Naive thymus-derived CD4-positive, alpha-beta T cell (primary cell): ENCODE results near the gene ERRFI1. TPM values are rescaled to one million over a fixed set of nuclear protein-coding genes. Genes with fewer than 3 reads are reported as not detected.

Experiments used
- ATAC-seq: fragments of 150-1000 bp; cut with Tn5 transposase; 2 replicates; pipeline ENCODE4 v1.10.0; 2021; ENCODE audit warnings: mild to moderate bottlenecking, moderate library complexity
- CTCF ChIA-PET: fragments of 350-600 bp; sonication (Branson Sonifier 250); formaldehyde crosslinking; loops from one replicate; lab custom pipeline; 2021; ENCODE audit warnings: antibody characterized with exemption; lab: Charles Lee
- POLR2A ChIA-PET: fragments of 350-600 bp; sonication (Branson Sonifier 250); formaldehyde crosslinking; loops from one replicate; lab custom pipeline; 2021; ENCODE audit warnings: antibody characterized with exemption, inconsistent platforms; lab: Charles Lee
- DNase-seq, 9 donors: peaks; one replicate each; pipeline versions ENCODE4 v3.0.0 to v3.0.0-alpha.2; 2020 to 2022; ENCODE audit warnings: mixed read lengths in 1 of 9
- H3K27ac ChIP-seq: one replicate; pipeline ENCODE4 v1.7.0; 2013; ENCODE audit warnings: mild to moderate bottlenecking, low read depth, low read length, moderate library complexity
- H3K27me3 ChIP-seq, 2 donors: one replicate each; pipeline ENCODE4 v1.7.0; 2013; ENCODE audit warnings: low read length in 2 of 2, mild to moderate bottlenecking in 2 of 2, moderate library complexity in 2 of 2; ENCODE audit not compliant: control insufficient read depth in 2 of 2, insufficient read depth in 2 of 2
- H3K36me3 ChIP-seq, 3 experiments: 1 replicate in 2 of 3; 2 replicates in 1 of 3; pipeline ENCODE4 v1.7.0; 2013; ENCODE audit warnings: low read length in 3 of 3, mild to moderate bottlenecking in 3 of 3, moderate library complexity in 1 of 3; ENCODE audit not compliant: insufficient read depth in 3 of 3, control insufficient read depth in 2 of 3
- H3K4me1 ChIP-seq, 2 donors: one replicate each; pipeline ENCODE4 v1.7.0; 2013; ENCODE audit warnings: low read length in 2 of 2, mild to moderate bottlenecking in 2 of 2, moderate library complexity in 1 of 2; ENCODE audit not compliant: control insufficient read depth in 2 of 2, insufficient read depth in 2 of 2
- H3K4me3 ChIP-seq: 2 replicates; pipeline ENCODE4 v1.7.0; 2013; ENCODE audit warnings: mild to moderate bottlenecking, low read length
- H3K9me3 ChIP-seq, 3 experiments: 1 replicate in 2 of 3; 2 replicates in 1 of 3; pipeline ENCODE4 v1.7.0; 2013; ENCODE audit warnings: low read length in 3 of 3; ENCODE audit not compliant: control insufficient read depth in 2 of 3
- H3K27ac Mint-ChIP-seq, 9 donors: one replicate each; pipeline ENCODE4 v1.8.0; 2020 to 2022; ENCODE audit warnings: mixed read lengths in 9 of 9, mild to moderate bottlenecking in 8 of 9, moderate library complexity in 5 of 9, inconsistent platforms in 2 of 9
- H3K27me3 Mint-ChIP-seq, 5 donors: one replicate each; pipeline ENCODE4 v1.8.0; 2021 to 2022; ENCODE audit warnings: mixed read lengths in 5 of 5, mild to moderate bottlenecking in 1 of 5
- H3K36me3 Mint-ChIP-seq, 5 donors: one replicate each; pipeline ENCODE4 v1.8.0; 2020 to 2022; ENCODE audit warnings: mixed read lengths in 5 of 5, mild to moderate bottlenecking in 3 of 5, inconsistent platforms in 1 of 5
- H3K4me1 Mint-ChIP-seq, 7 donors: one replicate each; pipeline ENCODE4 v1.8.0; 2020 to 2022; ENCODE audit warnings: mixed read lengths in 7 of 7, mild to moderate bottlenecking in 3 of 7, inconsistent platforms in 1 of 7
- H3K4me3 Mint-ChIP-seq, 10 donors: one replicate each; pipeline ENCODE4 v1.8.0; 2020 to 2022; ENCODE audit warnings: mild to moderate bottlenecking in 10 of 10, mixed read lengths in 10 of 10, moderate library complexity in 6 of 10, inconsistent platforms in 2 of 10
- H3K9me3 Mint-ChIP-seq, 11 donors: one replicate each; pipeline ENCODE4 v1.8.0; 2020 to 2022; ENCODE audit warnings: mixed read lengths in 11 of 11, mild to moderate bottlenecking in 4 of 11, inconsistent platforms in 1 of 11, moderate library complexity in 1 of 11
- intact Hi-C, 2 donors: fragments of 100-400 bp; cut with micrococcal nuclease; formaldehyde crosslinking; loops; one replicate each; pipeline ENCODE4 v1.15.1; 2023
- polyA plus RNA-seq, 2 donors: library from polyadenylated mRNA; unstranded; fragments of 300-500 nt; fragmentation: Illumina TruSeq; gene quantifications; one replicate each; pipeline ENCODE4 v1.2.3, GENCODE V29; 2021
- total RNA-seq, 6 experiments: library from RNA in 5 of 6; stranded (reverse) in 5 of 6; gene quantifications; 1 replicate in 5 of 6; 2 replicates in 1 of 6; pipeline ENCODE4 v1.2.3 and lab custom pipeline; 2021 to 2026

The ERRFI1 gene
- total and polyA plus RNA-seq, 7 experiments from 2014 or later, result 0.18 to 1.7 (median 0.84) TPM

- intact Hi-C loops, result no loop called here
- Histone ChIP-seq H3K27me3 (no peaks in the 10 kb centered on the region), H3K27ac (no peak overlapping the region), H3K9me3 (no peaks in the 10 kb centered on the region), H3K4me3 (no peak overlapping the region), H3K4me1 (peaks cover 0 to 2% of the 10 kb centered on the region in 2 donors), H3K36me3 (peaks cover 5 to 60% (median 10%) of the 10 kb centered on the region in 3 experiments)
- POLR2A ChIA-PET, result no interaction called here
- ATAC-seq (no peak), DNase-seq (no peak)
- no peaks in the 10 kb centered on the region for H3K27me3 Mint-ChIP-seq
- no peak overlapping the region for H3K27ac Mint-ChIP-seq
- H3K4me3 Mint-ChIP-seq, result no peak overlapping the region
- H3K9me3 Mint-ChIP-seq, result no peaks in the 10 kb centered on the region
- CTCF ChIA-PET, result no interaction called here
- peaks cover 13 to 44% (median 19%) of the 10 kb centered on the region in 5 donors for H3K36me3 Mint-ChIP-seq
- H3K4me1 Mint-ChIP-seq, result peaks cover 4 to 7% (median 5%) of the 10 kb centered on the region in 7 donors
Observed at GRCh38 chr1:7987528-7987927, 38.6 kb downstream of the ERRFI1 start.

DNA sequence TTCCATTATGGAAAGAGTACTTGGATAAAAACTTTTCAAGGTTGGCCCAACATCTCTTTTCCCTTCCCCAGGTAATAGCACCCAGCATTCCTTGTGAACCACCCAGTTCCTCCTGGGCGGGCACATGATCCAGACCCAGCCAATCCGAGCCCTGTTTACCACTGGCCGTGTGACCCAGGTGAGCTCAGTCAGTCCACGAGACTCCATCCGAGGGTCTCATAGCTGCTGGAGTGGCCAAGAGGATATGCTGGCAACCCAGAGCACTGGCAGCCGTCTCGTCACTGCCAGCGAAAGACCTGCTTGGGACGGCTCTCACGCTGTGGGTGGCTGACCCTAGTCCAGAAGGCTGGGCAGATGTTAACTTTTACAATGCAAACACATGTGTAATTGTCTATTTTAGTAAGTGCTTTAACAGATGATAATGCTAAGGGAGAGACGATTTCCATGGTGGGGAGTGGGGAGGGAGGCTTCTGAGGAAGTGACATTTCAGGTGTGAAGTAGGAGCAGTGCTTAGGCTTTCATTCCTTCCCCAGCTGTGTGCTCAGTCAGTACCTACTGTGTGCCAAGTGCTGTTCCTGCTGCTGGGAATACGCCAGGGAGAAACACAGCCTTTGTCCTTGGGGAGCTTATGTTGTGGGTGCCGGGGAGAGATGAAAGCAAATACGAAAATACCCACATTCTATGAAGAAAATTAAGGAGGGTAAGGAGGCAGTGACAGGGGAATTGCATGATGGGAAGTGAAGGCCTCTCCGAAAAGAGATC is 40.1 kb downstream of the ERRFI1 start:
- ATAC-seq (no peak), DNase-seq (no peak)
- CTCF ChIA-PET, result interaction anchor here (0.6 to 1.1 kb wide), 3 partner anchors 11 to 52 kb away, joined by 3 read pairs; no protein-coding TSS in a partner anchor
- Mint-ChIP-seq H3K27me3 (no peaks in the 10 kb centered on the region), H3K36me3 (peaks cover 13 to 46% (median 24%) of the 10 kb centered on the region in 5 donors), H3K4me1 (peaks cover 5 to 11% (median 10%) of the 10 kb centered on the region in 7 donors), H3K4me3 (no peak overlapping the region), H3K27ac (peak overlapping the region in 2 of 9 donors; percentile 7 to 62), H3K9me3 (no peaks in the 10 kb centered on the region)
- intact Hi-C loops, result no loop called here
- no peak overlapping the region for H3K4me3 ChIP-seq
- POLR2A ChIA-PET, result no interaction called here
- no peaks in the 10 kb centered on the region for H3K9me3 ChIP-seq
- H3K27me3 ChIP-seq, result no peaks in the 10 kb centered on the region
- peaks cover 5 to 66% (median 10%) of the 10 kb centered on the region in 3 experiments for H3K36me3 ChIP-seq
- no peak overlapping the region for H3K27ac ChIP-seq
- peaks cover 0 to 8% of the 10 kb centered on the region in 2 donors for H3K4me1 ChIP-seq

GRCh38 chr1:7984811-7985210 is 41.3 kb downstream of the ERRFI1 start:
- Mint-ChIP-seq H3K4me3 (no peak overlapping the region), H3K4me1 (peaks cover 5 to 13% (median 10%) of the 10 kb centered on the region in 7 donors), H3K27ac (peak overlapping the region in 1 of 9 donors; percentile 24), H3K27me3 (no peaks in the 10 kb centered on the region), H3K9me3 (no peaks in the 10 kb centered on the region), H3K36me3 (peaks cover 13 to 43% (median 16%) of the 10 kb centered on the region in 5 donors)
- Histone ChIP-seq H3K4me3 (no peak overlapping the region), H3K27me3 (no peaks in the 10 kb centered on the region), H3K36me3 (peaks cover 5 to 66% (median 10%) of the 10 kb centered on the region in 3 experiments), H3K27ac (no peak overlapping the region), H3K9me3 (no peaks in the 10 kb centered on the region), H3K4me1 (peaks cover 0 to 8% of the 10 kb centered on the region in 2 donors)
- ChIA-PET CTCF (interaction anchor here (0.8 to 1.1 kb wide), 3 partner anchors 10 to 329 kb away, joined by 3 read pairs; no protein-coding TSS in a partner anchor), POLR2A (no interaction called here)
- intact Hi-C loops, result no loop called here
- ATAC-seq (no peak), DNase-seq (no peak)

DNA sequence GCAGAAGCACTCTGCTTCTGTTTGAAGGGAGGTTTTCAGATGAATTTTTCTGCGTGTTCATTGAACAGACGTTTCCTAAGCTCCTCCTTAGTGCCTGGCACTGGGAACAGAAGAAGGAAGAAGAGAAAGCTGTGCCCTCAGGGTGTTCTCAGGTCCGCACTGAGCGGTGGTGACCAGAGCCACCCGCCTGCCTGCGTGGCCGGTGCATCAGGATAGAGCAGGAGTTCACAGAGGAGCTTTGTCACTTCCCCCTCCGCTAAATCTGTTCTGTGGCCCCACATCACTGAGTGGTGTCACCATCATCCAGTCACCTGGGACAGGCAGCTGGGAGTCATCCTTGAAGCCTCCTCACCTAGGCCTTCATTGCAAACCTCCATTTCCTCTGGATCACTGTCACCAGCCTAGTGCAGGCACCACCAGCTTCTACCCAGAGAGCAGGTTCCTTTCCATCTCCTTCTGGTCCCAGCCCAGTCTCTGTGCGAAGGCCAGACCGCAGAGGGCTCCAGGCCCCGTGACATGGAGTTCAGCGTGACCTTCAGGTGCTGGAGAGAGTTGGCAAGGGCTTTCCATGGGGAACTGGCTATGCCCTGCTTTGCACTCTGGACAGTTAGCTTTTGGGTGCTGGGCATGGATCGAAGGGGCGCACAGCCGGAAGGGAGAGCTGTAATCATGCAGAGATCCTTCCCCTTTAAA is 42.9 kb downstream of the ERRFI1 start:
- peaks cover 5 to 13% (median 10%) of the 10 kb centered on the region in 7 donors for H3K4me1 Mint-ChIP-seq
- Histone ChIP-seq H3K4me3 (no peak overlapping the region), H3K9me3 (no peaks in the 10 kb centered on the region), H3K4me1 (peaks cover 0 to 8% of the 10 kb centered on the region in 2 donors), H3K27me3 (no peaks in the 10 kb centered on the region), H3K27ac (no peak overlapping the region), H3K36me3 (peaks cover 10 to 76% (median 21%) of the 10 kb centered on the region in 3 experiments)
- no peaks in the 10 kb centered on the region for H3K9me3 Mint-ChIP-seq
- POLR2A ChIA-PET, result interaction anchor here (0.6 kb wide), 1 partner anchor 11 kb away, joined by 3 read pairs; no protein-coding TSS in a partner anchor
- intact Hi-C loops, result loop anchor here in 1 of 2 donors (2.0 kb wide), 1 partner anchor 44 kb away; the partner anchor contains the start of gene ERRFI1
- no peak for ATAC-seq
- peaks cover 13 to 43% (median 22%) of the 10 kb centered on the region in 5 donors for H3K36me3 Mint-ChIP-seq
- H3K27ac Mint-ChIP-seq, result no peak overlapping the region
- H3K27me3 Mint-ChIP-seq, result no peaks in the 10 kb centered on the region
- CTCF ChIA-PET, result interaction anchor here (0.6 to 1.4 kb wide), 5 partner anchors 20 to 366 kb away, joined by 3 to 9 read pairs (median 3); no protein-coding TSS in a partner anchor
- no peak overlapping the region for H3K4me3 Mint-ChIP-seq
- DNase-seq, result no peak

GRCh38 chr1:7980984-7981383 is 45.1 kb downstream of the ERRFI1 start:
- no peak overlapping the region for H3K4me3 Mint-ChIP-seq
- no peak overlapping the region for H3K4me3 ChIP-seq
- H3K36me3 Mint-ChIP-seq, result peaks cover 10 to 41% (median 20%) of the 10 kb centered on the region in 5 donors
- H3K36me3 ChIP-seq, result peaks cover 8 to 72% (median 21%) of the 10 kb centered on the region in 3 experiments
- H3K9me3 Mint-ChIP-seq, result no peaks in the 10 kb centered on the region
- peak overlapping the region in 4 of 9 donors; percentile 9 to 65 (median 23) for H3K27ac Mint-ChIP-seq
- H3K9me3 ChIP-seq, result no peaks in the 10 kb centered on the region
- intact Hi-C loops, result no loop called here
- DNase-seq, result no peak
- peaks cover 0 to 8% of the 10 kb centered on the region in 2 donors for H3K4me1 ChIP-seq
- no peaks in the 10 kb centered on the region for H3K27me3 ChIP-seq
- POLR2A ChIA-PET, result no interaction called here
- H3K27me3 Mint-ChIP-seq, result no peaks in the 10 kb centered on the region
- H3K27ac ChIP-seq, result no peak overlapping the region
- CTCF ChIA-PET, result interaction anchor here (0.6 to 1.8 kb wide), 3 partner anchors 9 to 83 kb away, joined by 3 to 4 read pairs (median 3); no protein-coding TSS in a partner anchor
- peaks cover 5 to 13% (median 10%) of the 10 kb centered on the region in 7 donors for H3K4me1 Mint-ChIP-seq
- ATAC-seq, result no peak

DNA sequence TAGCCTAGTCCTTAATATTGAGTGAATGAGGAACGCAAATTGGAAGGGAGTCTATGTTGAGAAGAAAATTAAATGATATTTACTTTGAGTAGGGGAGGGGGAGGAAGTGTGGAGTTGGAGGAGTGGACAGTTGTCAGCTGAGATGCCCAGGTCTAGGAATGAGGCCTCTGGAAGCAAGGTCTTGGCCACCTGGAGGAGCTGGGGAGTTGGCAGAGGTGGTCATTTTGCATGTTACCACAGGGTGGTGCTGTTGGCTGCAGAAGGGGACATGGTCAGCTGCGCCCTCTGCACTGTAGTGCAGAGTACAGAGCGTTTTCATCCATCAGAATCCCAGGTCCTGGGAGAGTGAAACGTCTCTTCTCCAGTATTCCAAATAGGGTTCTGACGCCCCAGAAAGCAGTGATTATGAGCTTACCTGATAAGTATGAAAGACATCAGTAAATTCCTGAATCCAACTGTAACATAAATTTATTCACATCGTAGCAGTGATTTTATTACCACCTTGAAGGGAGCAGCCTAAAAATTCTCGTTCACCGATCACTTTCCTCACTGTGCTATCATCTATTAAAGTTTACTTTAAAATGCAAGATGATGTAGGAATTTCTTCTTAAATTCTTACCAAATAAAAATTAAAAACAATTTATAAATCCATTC is 50.8 kb downstream of the ERRFI1 start:
- POLR2A ChIA-PET, result interaction anchor here (0.7 to 1.2 kb wide), 3 partner anchors 8 to 65 kb away, joined by 3 read pairs; no protein-coding TSS in a partner anchor
- Mint-ChIP-seq H3K4me1 (peaks cover 2 to 7% (median 5%) of the 10 kb centered on the region in 7 donors), H3K36me3 (peaks cover 5 to 38% (median 25%) of the 10 kb centered on the region in 5 donors), H3K9me3 (no peaks in the 10 kb centered on the region), H3K27ac (peak overlapping the region in 3 of 9 donors; percentile 14 to 74 (median 44)), H3K4me3 (no peak overlapping the region), H3K27me3 (no peaks in the 10 kb centered on the region)
- CTCF ChIA-PET, result interaction anchor here (0.8 to 1.3 kb wide), 5 partner anchors 10 to 372 kb away, joined by 3 to 4 read pairs (median 3); no protein-coding TSS in a partner anchor
- no peak overlapping the region for H3K4me3 ChIP-seq
- peaks cover 15 to 61% (median 18%) of the 10 kb centered on the region in 3 experiments for H3K36me3 ChIP-seq
- H3K27me3 ChIP-seq, result no peaks in the 10 kb centered on the region
- H3K9me3 ChIP-seq, result no peaks in the 10 kb centered on the region
- H3K4me1 ChIP-seq, result no peaks in the 10 kb centered on the region
- intact Hi-C loops, result loop anchor here in 1 of 2 donors (2.0 kb wide), 1 partner anchor 373 kb away; no protein-coding TSS in a partner anchor
- ATAC-seq (peak; percentile 78), DNase-seq (no peak)
- no peak overlapping the region for H3K27ac ChIP-seq
